Neural crest cell (in vitro differentiated cells): ENCODE measurements around the gene UFD1. TPM values are rescaled to one million over a fixed set of nuclear protein-coding genes. Genes with fewer than 3 reads are reported as not detected.

Experiments
- DNase-seq: peaks from one replicate; pipeline ENCODE4 v3.0.0; 2021; ENCODE audit warnings: low read depth, mixed read lengths, low spot score
- H3K27ac Mint-ChIP-seq: one replicate; pipeline ENCODE4 v1.8.0; 2021; ENCODE audit warnings: mild to moderate bottlenecking, mixed read lengths; ENCODE audit not compliant: unreplicated experiment
- H3K27me3 Mint-ChIP-seq: 2 replicates; pipeline ENCODE4 v1.8.0; 2021; ENCODE audit warnings: low read depth, mild to moderate bottlenecking, mixed read lengths
- H3K36me3 Mint-ChIP-seq: 2 replicates; pipeline ENCODE4 v1.8.0; 2021; ENCODE audit warnings: low read depth, mild to moderate bottlenecking, mixed read lengths
- H3K4me1 Mint-ChIP-seq: 2 replicates; pipeline ENCODE4 v1.8.0; 2021; ENCODE audit warnings: mixed read lengths
- H3K4me3 Mint-ChIP-seq: one replicate; pipeline ENCODE4 v1.8.0; 2021; ENCODE audit warnings: mild to moderate bottlenecking, mixed read lengths
- H3K9me3 Mint-ChIP-seq: 2 replicates; pipeline ENCODE4 v1.8.0; 2021; ENCODE audit warnings: mixed read lengths
- CTCF ChIP-seq: fragments of 200-600 bp; sonication (generic); conservative IDR thresholded peaks from 2 replicates; pipeline ENCODE4 v1.5.0; 2021; ENCODE audit warnings: antibody characterized with exemption, mild to moderate bottlenecking
- total RNA-seq: library from RNA; stranded (reverse); gene quantifications from 2 replicates; pipeline ENCODE4 v1.2.1, GENCODE V29; 2021

Gene UFD1
- total RNA-seq, 1 donor from 2014 or later: 69.4 TPM

- H3K4me3 Mint-ChIP-seq: no peak overlapping the region
- DNase-seq: no peak
- H3K4me1 Mint-ChIP-seq: no peaks in the 10 kb centered on the region
- H3K36me3 Mint-ChIP-seq: peaks cover 7% of the 10 kb centered on the region
- H3K9me3 Mint-ChIP-seq: no peaks in the 10 kb centered on the region
- TF ChIP-seq CTCF: no peak
- H3K27me3 Mint-ChIP-seq: no peaks in the 10 kb centered on the region
- H3K27ac Mint-ChIP-seq: no peak overlapping the region
These were observed 19.3 kb upstream of the UFD1 start for GRCh38 chr22:19498154-19498865.

- Mint-ChIP-seq H3K27ac (no peak overlapping the region), H3K27me3 (no peaks in the 10 kb centered on the region)
These were observed 18.3 kb upstream of the UFD1 start for GRCh38 chr22:19497245-19497644.

GRCh38 chr22:19496324-19496630, 17.3 kb upstream of the UFD1 start:
- H3K27ac Mint-ChIP-seq: no peak overlapping the region
- no peak for DNase-seq
- peaks cover 4% of the 10 kb centered on the region for H3K36me3 Mint-ChIP-seq
- no peak for TF ChIP-seq CTCF
- H3K4me1 Mint-ChIP-seq: no peaks in the 10 kb centered on the region
- H3K9me3 Mint-ChIP-seq: no peaks in the 10 kb centered on the region
- no peaks in the 10 kb centered on the region for H3K27me3 Mint-ChIP-seq
- no peak overlapping the region for H3K4me3 Mint-ChIP-seq

More at GRCh38 chr22:19497245-19497644, 18.3 kb upstream of the UFD1 start:
- H3K4me1 Mint-ChIP-seq: no peaks in the 10 kb centered on the region
- no peaks in the 10 kb centered on the region for H3K9me3 Mint-ChIP-seq
- peaks cover 4% of the 10 kb centered on the region for H3K36me3 Mint-ChIP-seq
- no peak overlapping the region for H3K4me3 Mint-ChIP-seq
- no peak for DNase-seq
- TF ChIP-seq CTCF: no peak

GRCh38 chr22:19495562-19496323, 16.8 kb upstream of the UFD1 start:
- Mint-ChIP-seq H3K27me3 (no peaks in the 10 kb centered on the region), H3K4me1 (no peaks in the 10 kb centered on the region), H3K36me3 (peaks cover 3% of the 10 kb centered on the region), H3K4me3 (no peak overlapping the region), H3K9me3 (no peaks in the 10 kb centered on the region), H3K27ac (no peak overlapping the region)
- peak; percentile 34 for TF ChIP-seq CTCF
- no peak for DNase-seq

GRCh38 chr22:19494676-19495173, 15.7 kb upstream of the UFD1 start:
- H3K4me3 Mint-ChIP-seq: no peak overlapping the region
- no peaks in the 10 kb centered on the region for H3K27me3 Mint-ChIP-seq
- no peaks in the 10 kb centered on the region for H3K36me3 Mint-ChIP-seq
- no peak for DNase-seq
- no peaks in the 10 kb centered on the region for H3K9me3 Mint-ChIP-seq
- no peak overlapping the region for H3K27ac Mint-ChIP-seq
- TF ChIP-seq CTCF: no peak
- H3K4me1 Mint-ChIP-seq: no peaks in the 10 kb centered on the region
